WERI-Rb-1 (cell line): Measurements from ENCODE around the gene LAYN.

Experiments
- DNase-seq: peaks from one replicate; pipeline ENCODE4 v3.0.0-alpha.2; 2020
- H3K27ac ChIP-seq: fragments of 250-450 bp; sonication (Bioruptor Pico); 2 replicates; pipeline ENCODE4 v1.5.1; 2020; ENCODE audit warnings: mild to moderate bottlenecking, moderate library complexity
- H3K27me3 ChIP-seq: fragments of 250-450 bp; sonication (Bioruptor Pico); 2 replicates; pipeline ENCODE4 v1.5.1; 2021; ENCODE audit warnings: mild to moderate bottlenecking, low read depth, moderate library complexity; ENCODE audit not compliant: insufficient read depth, severe bottlenecking
- H3K36me3 ChIP-seq: fragments of 250-450 bp; sonication (Bioruptor Pico); 2 replicates; pipeline ENCODE4 v1.5.1; 2020; ENCODE audit warnings: mild to moderate bottlenecking, moderate library complexity
- H3K4me3 ChIP-seq: 2 replicates; pipeline ENCODE4 v1.5.1; 2011; ENCODE audit warnings: low read depth, mild to moderate bottlenecking, control low read depth, low read length
- H3K9me3 ChIP-seq: fragments of 250-450 bp; sonication (Bioruptor Pico); 2 replicates; pipeline ENCODE4 v1.5.1; 2021; ENCODE audit warnings: mild to moderate bottlenecking, moderate library complexity; ENCODE audit not compliant: severe bottlenecking
- CTCF ChIP-seq: IDR thresholded peaks from 2 replicates; pipeline ENCODE4 v1.5.1; 2011; ENCODE audit warnings: low read depth, mild to moderate bottlenecking, control low read depth, inconsistent platforms, low read length

LAYN gene

GRCh38 chr11:111540937-111541253, 375 bp downstream of the LAYN start:
- Histone ChIP-seq H3K27ac (no peak overlapping the region), H3K27me3 (no peaks in the 10 kb centered on the region), H3K9me3 (no peaks in the 10 kb centered on the region), H3K36me3 (no peaks in the 10 kb centered on the region), H3K4me3 (no peak overlapping the region)
- no peak for TF ChIP-seq CTCF
- no peak for DNase-seq

- no peak overlapping the region for H3K27ac ChIP-seq
- H3K9me3 ChIP-seq = no peaks in the 10 kb centered on the region
- no peak for DNase-seq
- no peak overlapping the region for H3K4me3 ChIP-seq
- H3K27me3 ChIP-seq = no peaks in the 10 kb centered on the region
- H3K36me3 ChIP-seq = no peaks in the 10 kb centered on the region
- TF ChIP-seq CTCF = no peak
These were observed 938 bp downstream of the LAYN start for GRCh38 chr11:111541254-111542061.

GRCh38 chr11:111542606-111543275, 2.2 kb downstream of the LAYN start:
- no peaks in the 10 kb centered on the region for H3K27me3 ChIP-seq

GRCh38 chr11:111548525-111548924, 8.0 kb downstream of the LAYN start:
- no peak overlapping the region for H3K4me3 ChIP-seq
- no peak overlapping the region for H3K27ac ChIP-seq
- DNase-seq = no peak
- H3K36me3 ChIP-seq = no peaks in the 10 kb centered on the region
- no peaks in the 10 kb centered on the region for H3K27me3 ChIP-seq
- no peak for TF ChIP-seq CTCF
- no peaks in the 10 kb centered on the region for H3K9me3 ChIP-seq

More at GRCh38 chr11:111542606-111543275, 2.2 kb downstream of the LAYN start:
- no peak for DNase-seq
- H3K9me3 ChIP-seq = no peaks in the 10 kb centered on the region
- H3K36me3 ChIP-seq = no peaks in the 10 kb centered on the region
- no peak overlapping the region for H3K27ac ChIP-seq
- TF ChIP-seq CTCF = no peak
- H3K4me3 ChIP-seq = no peak overlapping the region

- DNase-seq = no peak
- Histone ChIP-seq H3K4me3 (no peak overlapping the region), H3K36me3 (no peaks in the 10 kb centered on the region), H3K27ac (no peak overlapping the region), H3K9me3 (no peaks in the 10 kb centered on the region), H3K27me3 (no peaks in the 10 kb centered on the region)
- no peak for TF ChIP-seq CTCF
These were observed 8.8 kb downstream of the LAYN start for GRCh38 chr11:111549196-111549868.
